ENCODE data around the gene LAMP1. TPM values are rescaled to one million over a fixed set of nuclear protein-coding genes. Genes with fewer than 3 reads are reported as not detected.

LAMP1 gene
- total and polyA plus RNA-seq, 2 of the 4 experiments (the other 2 are of a cell fraction) = 60.6 to 229 TPM

GRCh38 chr13:113359571-113359970 lies 62.5 kb downstream of the LAMP1 start:
- H3K23ac ChIP-seq (ENCODE audit: low read depth, low read length) = no peak overlapping the region
- no peak overlapping the region for H3K4ac ChIP-seq (ENCODE audit: low read depth, low read length)
- H4K8ac ChIP-seq (ENCODE audit: low read depth in 2 of 2, low read length in 2 of 2) = no peak overlapping the region
- dilution Hi-C loops (cut with HindIII; ENCODE audit: low sequenced_read_pairs, unreplicated experiment) = no loop called here
- TF ChIP-seq NFE2L2 (IDR thresholded peaks at IDR 0.05; ENCODE audit: low read depth, low read length) (no peak), CEBPB (IDR thresholded peaks at IDR 0.05; ENCODE audit: low read depth, low read length) (no peak), MAFK (IDR thresholded peaks at IDR 0.05; ENCODE audit: low read depth, low read length) (no peak), RCOR1 (IDR thresholded peaks at IDR 0.05; ENCODE audit: insufficient replicate concordance, low read length) (no peak), SMC3 (IDR thresholded peaks at IDR 0.05; ENCODE audit: low read depth, low read length) (no peak)
- intact Hi-C loops (cut with micrococcal nuclease) = no loop called here
- no peak overlapping the region for H3K27ac ChIP-seq (ENCODE audit: insufficient read depth, low read length)
- H2BK15ac ChIP-seq (ENCODE audit: low read depth, low read length) = no peak overlapping the region
- BruUV-seq (replicated peaks) = no TSS peak
- H3K9me1 ChIP-seq (ENCODE audit: insufficient read depth, low read length) = no peaks in the 10 kb centered on the region
- no peaks in the 10 kb centered on the region; the same call in 1 of the 2 replicates for H3K4me1 ChIP-seq (ENCODE audit: control insufficient read depth, insufficient read depth, low read length)
- CTCF ChIA-PET = no interaction called here
- no peak overlapping the region for H2BK120ac ChIP-seq (ENCODE audit: low read depth, low read length)
- DNase-seq (no peak), ATAC-seq (ENCODE audit: low read depth) (no peak)
- no peak overlapping the region for H2AK5ac ChIP-seq (ENCODE audit: low read depth, low read length)
- no peak overlapping the region for H2AK9ac ChIP-seq (replicated peaks; ENCODE audit: low read depth, low read length, poor library complexity)
- H3K9ac ChIP-seq (ENCODE audit: low read depth, low read length) = no peak overlapping the region
- no peak overlapping the region for H2BK5ac ChIP-seq (ENCODE audit: low read depth, low read length, poor library complexity, severe bottlenecking)
- POLR2A ChIA-PET (ENCODE audit: unreplicated experiment) = no interaction called here
- 95% methylated on average over 4 of the region's 11 CpGs; no CpG with 5 or more reads in 1 of the 2 experiments for WGBS, 2 experiments (ENCODE audit: extremely low coverage in 2 of 2, insufficient read length in 1 of 2)
- no peak overlapping the region for H3K4me3 ChIP-seq (ENCODE audit: insufficient read depth, low read depth, low read length)
- in situ Hi-C loops (cut with MboI; ENCODE audit: low sequenced_read_pairs) = no loop called here
- peaks cover 25% of the 10 kb centered on the region for H3K27me3 ChIP-seq (ENCODE audit: control insufficient read depth, insufficient read depth, low read length)
- no peak overlapping the region for H2AFZ ChIP-seq (replicated peaks; ENCODE audit: low read length, poor library complexity)
- H4K20me1 ChIP-seq (ENCODE audit: insufficient read depth, low read length) = no peaks in the 10 kb centered on the region
- no peak overlapping the region for H3K14ac ChIP-seq (replicated peaks; ENCODE audit: low read depth, low read length)
- no peak overlapping the region for H2BK20ac ChIP-seq (ENCODE audit: low read depth, low read length)
- H4K91ac ChIP-seq (ENCODE audit: insufficient read depth, low read depth, low read length) = no peak overlapping the region
- no peaks in the 10 kb centered on the region for H3K9me3 ChIP-seq (ENCODE audit: control insufficient read depth, insufficient read depth, low read length)
- H3K18ac ChIP-seq (ENCODE audit: low read depth, low read length) = no peak overlapping the region
- no peak overlapping the region for H4K5ac ChIP-seq (ENCODE audit: low read depth, low read length)
- H3K4me2 ChIP-seq (ENCODE audit: low read depth, low read length) = no peak overlapping the region
- H3K56ac ChIP-seq (ENCODE audit: extremely low read depth, insufficient read depth, low read length) = no peak overlapping the region
- H3K36me3 ChIP-seq (ENCODE audit: control insufficient read depth, insufficient read depth, low read length) = no peaks in the 10 kb centered on the region
- H3K79me1 ChIP-seq (ENCODE audit: low read depth in 1 of 2, low read length in 2 of 2) = no peaks in the 10 kb centered on the region
